Fibroblast of the aortic adventitia (primary cell): ENCODE measurements around the gene DMBX1. TPM values are rescaled to one million over a fixed set of nuclear protein-coding genes. Genes with fewer than 3 reads are reported as not detected.

ENCODE experiments used
- DNase-seq: peaks from one replicate; pipeline ENCODE4 v3.0.0-alpha.2; 2010; ENCODE audit warnings: low read depth
- H3K4me3 ChIP-seq: 2 replicates; pipeline ENCODE4 v1.5.1; 2011; ENCODE audit warnings: low read depth, mild to moderate bottlenecking, control low read depth, low read length, moderate library complexity
- CTCF ChIP-seq: IDR thresholded peaks from 2 replicates; pipeline ENCODE4 v1.5.1; 2011; ENCODE audit warnings: mild to moderate bottlenecking, low read length, control low read depth, inconsistent platforms; ENCODE audit not compliant: insufficient read depth
- total RNA-seq: library from RNA; depleted of rRNA; stranded (reverse); fragments of >200 nt; gene quantifications from 2 replicates; pipeline ENCODE4 v1.2.3, GENCODE V29; 2012; ENCODE audit warnings: low replicate concordance

The DMBX1 gene
- total RNA-seq, 1 donor: not detected

- no peak overlapping the region for H3K4me3 ChIP-seq
- no peak for DNase-seq
- TF ChIP-seq CTCF: no peak
Measured at GRCh38 chr1:46494910-46495309, 5.3 kb downstream of the DMBX1 start.

GRCh38 chr1:46495778-46496177 lies 6.1 kb downstream of the DMBX1 start:
- no peak for TF ChIP-seq CTCF
- DNase-seq: no peak
- H3K4me3 ChIP-seq: no peak overlapping the region

- DNase-seq: no peak
- no peak for TF ChIP-seq CTCF
- no peak overlapping the region for H3K4me3 ChIP-seq
Measured at GRCh38 chr1:46496505-46496904, 6.9 kb downstream of the DMBX1 start.

- H3K4me3 ChIP-seq: no peak overlapping the region
- no peak for TF ChIP-seq CTCF
- no peak for DNase-seq
Measured at GRCh38 chr1:46497020-46497419, 7.4 kb downstream of the DMBX1 start.

GRCh38 chr1:46497665-46498064 lies 8.0 kb downstream of the DMBX1 start:
- TF ChIP-seq CTCF: no peak
- H3K4me3 ChIP-seq: no peak overlapping the region
- DNase-seq: no peak

GRCh38 chr1:46501528-46501927 lies 11.9 kb downstream of the DMBX1 start:
- no peak for TF ChIP-seq CTCF
- no peak overlapping the region for H3K4me3 ChIP-seq
- DNase-seq: no peak

- TF ChIP-seq CTCF: no peak
- H3K4me3 ChIP-seq: no peak overlapping the region
- no peak for DNase-seq
Measured at GRCh38 chr1:46503421-46503820, 13.8 kb downstream of the DMBX1 start.
